SU-DHL-6 (cell line): ENCODE data around the gene FAF2.

Experiments
- H2AFZ ChIP-seq: fragments of 200-600 bp; sonication (generic); 2 replicates; pipeline ENCODE4 v1.6.1; 2014; ENCODE audit warnings: low read depth, mild to moderate bottlenecking, moderate library complexity, mixed read lengths, antibody characterized with exemption, low read length; ENCODE audit not compliant: severe bottlenecking
- H3F3A ChIP-seq: fragments of 200-600 bp; shearing (Covaris generic); 2 replicates; pipeline ENCODE4 v1.6.0; 2016; ENCODE audit warnings: antibody characterized with exemption, mild to moderate bottlenecking; ENCODE audit not compliant: insufficient read depth
- H3K27ac ChIP-seq: fragments of 200-600 bp; sonication (generic); 2 replicates; pipeline ENCODE4 v1.5.1; 2016; ENCODE audit warnings: low read depth, mild to moderate bottlenecking, low read length, moderate library complexity, mixed read lengths
- H3K27me3 ChIP-seq: fragments of 200-600 bp; sonication (generic), shearing (Covaris generic); 2 replicates; pipeline ENCODE4 v1.6.0; 2014; ENCODE audit warnings: mild to moderate bottlenecking, low read length
- H3K36me3 ChIP-seq: fragments of 200-600 bp; sonication (generic); 2 replicates; pipeline ENCODE4 v1.6.1; 2014; ENCODE audit warnings: mild to moderate bottlenecking, low read length, mixed read lengths
- H3K4me2 ChIP-seq: fragments of 300-600, 200-600 bp; shearing (Covaris generic), sonication (generic); 2 replicates; pipeline ENCODE4 v1.6.0; 2014; ENCODE audit warnings: low read length, low read depth, mild to moderate bottlenecking; ENCODE audit not compliant: poor library complexity, severe bottlenecking
- H3K4me3 ChIP-seq: fragments of 200-600 bp; sonication (generic); 2 replicates; pipeline ENCODE4 v1.5.1; 2014; ENCODE audit warnings: antibody characterized with exemption, low read length, mild to moderate bottlenecking, mixed read lengths; ENCODE audit not compliant: insufficient read depth, poor library complexity, severe bottlenecking
- H3K79me2 ChIP-seq: fragments of 200-600 bp; sonication (generic); 2 replicates; pipeline ENCODE4 v1.6.1; 2014; ENCODE audit warnings: mild to moderate bottlenecking, low read length, moderate library complexity; ENCODE audit not compliant: insufficient read depth
- H3K9ac ChIP-seq: fragments of 200-600 bp; sonication (generic); 2 replicates; pipeline ENCODE4 v1.7.0; 2014; ENCODE audit warnings: mild to moderate bottlenecking, low read length
- H3K9me2 ChIP-seq: fragments of 200-600 bp; sonication (generic); replicated peaks from 2 replicates; pipeline ENCODE4 v1.6.1; 2014; ENCODE audit warnings: low read length; ENCODE audit not compliant: insufficient read depth
- H3K9me3 ChIP-seq: fragments of 200-600 bp; sonication (generic); 2 replicates; pipeline ENCODE4 v1.6.1; 2014; ENCODE audit warnings: low read length, mixed read lengths; ENCODE audit not compliant: insufficient read depth
- H4K20me1 ChIP-seq: fragments of 200-600 bp; sonication (generic); 2 replicates; pipeline ENCODE4 v1.6.1; 2014; ENCODE audit warnings: low read depth, mild to moderate bottlenecking, antibody characterized with exemption, low read length, moderate library complexity, mixed read lengths
- CTCF ChIP-seq: fragments of 200-600 bp; sonication (generic); IDR thresholded peaks from one replicate; pipeline ENCODE4 v1.5.1; 2017; ENCODE audit warnings: antibody characterized with exemption, mild to moderate bottlenecking, low read length, moderate library complexity; ENCODE audit not compliant: insufficient read depth, poor library complexity, severe bottlenecking
- EZH2phosphoT487 ChIP-seq: fragments of 200-600 bp; sonication (generic), shearing (Covaris generic); conservative IDR thresholded peaks from 2 replicates; pipeline ENCODE4 v1.6.1; 2018; ENCODE audit warnings: mild to moderate bottlenecking, antibody characterized with exemption, low read length, moderate library complexity, mixed read lengths

FAF2 gene

GRCh38 chr5:176499273-176499672, 51.1 kb downstream of the FAF2 start:
- H3K4me3 ChIP-seq, result no peak overlapping the region
- H2AFZ ChIP-seq, result no peak overlapping the region
- 0 out of 2 replicates have a peak, but pooled peaks cover 4% of the 10 kb centered on the region for H3F3A ChIP-seq
- H3K9ac ChIP-seq, result no peak overlapping the region
- peaks cover 24% of the 10 kb centered on the region; the same call in 1 of the 2 replicates for H3K36me3 ChIP-seq
- no peak overlapping the region for H3K4me2 ChIP-seq
- no peak overlapping the region for H3K27ac ChIP-seq
- no peaks in the 10 kb centered on the region for H3K9me2 ChIP-seq
- no peaks in the 10 kb centered on the region for H3K9me3 ChIP-seq
- no peaks in the 10 kb centered on the region for H4K20me1 ChIP-seq
- TF ChIP-seq EZH2phosphoT487, result no peak
- TF ChIP-seq CTCF, result no peak
- no peaks in the 10 kb centered on the region for H3K27me3 ChIP-seq
- H3K79me2 ChIP-seq, result no peaks in the 10 kb centered on the region

GRCh38 chr5:176500511-176500910, 52.3 kb downstream of the FAF2 start:
- H4K20me1 ChIP-seq, result no peaks in the 10 kb centered on the region
- H3K4me2 ChIP-seq, result no peak overlapping the region
- no peaks in the 10 kb centered on the region for H3K79me2 ChIP-seq
- no peak overlapping the region for H3K4me3 ChIP-seq
- TF ChIP-seq EZH2phosphoT487, result no peak
- TF ChIP-seq CTCF, result no peak
- H3F3A ChIP-seq, result 0 out of 2 replicates have a peak, but pooled peaks cover 4% of the 10 kb centered on the region
- peaks cover 24% of the 10 kb centered on the region; the same call in 1 of the 2 replicates for H3K36me3 ChIP-seq
- no peak overlapping the region for H3K27ac ChIP-seq
- no peaks in the 10 kb centered on the region for H3K27me3 ChIP-seq
- H3K9me2 ChIP-seq, result no peaks in the 10 kb centered on the region
- no peak overlapping the region for H3K9ac ChIP-seq
- no peaks in the 10 kb centered on the region for H3K9me3 ChIP-seq
- no peak overlapping the region for H2AFZ ChIP-seq

GRCh38 chr5:176501333-176501732, 53.1 kb downstream of the FAF2 start:
- Histone ChIP-seq H3K27me3 (no peaks in the 10 kb centered on the region), H3K4me2 (no peak overlapping the region), H3K79me2 (no peaks in the 10 kb centered on the region), H3F3A (0 out of 2 replicates have a peak, but pooled peaks cover 4% of the 10 kb centered on the region), H2AFZ (no peak overlapping the region), H3K9me3 (no peaks in the 10 kb centered on the region), H4K20me1 (no peaks in the 10 kb centered on the region), H3K27ac (no peak overlapping the region), H3K9ac (no peak overlapping the region), H3K36me3 (peaks cover 24% of the 10 kb centered on the region; the same call in 1 of the 2 replicates), H3K9me2 (no peaks in the 10 kb centered on the region), H3K4me3 (no peak overlapping the region)
- no peak for TF ChIP-seq CTCF
- no peak for TF ChIP-seq EZH2phosphoT487
